Pancreas (tissue), 10 donors: ENCODE results near the gene ADGRA1. TPM values are rescaled to one million over a fixed set of nuclear protein-coding genes. Genes with fewer than 3 reads are reported as not detected.

Source experiments
- ATAC-seq, 4 donors: fragments of 200-7000 bp; cut with Tn5 transposase; one replicate each; pipeline versions ENCODE4 v1.8.0 to v1.9.1; 2020; ENCODE audit warnings: mild to moderate bottlenecking in 4 of 4, moderate library complexity in 4 of 4
- DNase-seq, 6 donors: peaks; one replicate each; pipeline ENCODE4 v3.0.0-alpha.2; 2020
- FAIRE-seq: peaks from 2 replicates; lab custom pipeline; 2012; peaks lifted over from hg19 to GRCh38; lab: Jason Lieb, UNC
- H3K27ac ChIP-seq, 4 donors: fragments of 200-600 bp; sonication (generic); 1 replicate in 3 of 4; 2 replicates in 1 of 4; pipeline versions ENCODE4 v1.5.0 to v1.8.0; 2020
- H3K27me3 ChIP-seq, 4 donors: fragments of 200-600 bp; one replicate each; pipeline ENCODE4 v1.8.0; 2021
- H3K36me3 ChIP-seq, 3 donors: fragments of 200-600 bp; sonication (generic) in 1 of 3; one replicate each; pipeline versions ENCODE4 v1.5.0 to v1.8.0; 2020 to 2021
- H3K4me1 ChIP-seq, 3 donors: fragments of 200-600 bp; one replicate each; pipeline ENCODE4 v1.8.0; 2021
- H3K4me3 ChIP-seq, 4 donors: fragments of 200-600 bp; sonication (generic) in 2 of 4; one replicate each; pipeline versions ENCODE4 v1.5.0 to v1.8.0; 2020 to 2021
- H3K9me3 ChIP-seq, 4 donors: fragments of 200-600 bp; one replicate each; pipeline ENCODE4 v1.8.0; 2021
- WGBS, 2 donors: extraction: QIAGEN DNeasy Blood & Tissue Kit; methylation state at CpG; one replicate each; pipeline ENCODE4 v1.1.7; 2013; 5-methylcytosine and 5-hydroxymethylcytosine counted together
- intact Hi-C, 3 donors: fragments of 100-400 bp; cut with DNase I; formaldehyde crosslinking; loops; one replicate each; pipeline versions ENCODE4 v1.11.1 to v1.14.2; 2022
- polyA plus RNA-seq, 2 donors: library from polyadenylated mRNA; stranded (reverse); fragments of 200-250 nt; gene quantifications; one replicate each; pipeline ENCODE4 v1.2.3, GENCODE V29; 2013
- total RNA-seq, 6 donors: library from RNA; stranded (reverse); fragmentation: NEBNext Ultra II Directional in 4 of 6; extraction: Animal tissue kit (Norgen Biotek cat#: 25700) in 4 of 6; gene quantifications; one replicate each; pipeline versions ENCODE4 v1.2.1 to v1.2.4, GENCODE V29; 2021 to 2023
- TF ChIP-seq, protein P1 (sequence below), 4 donors: fragments of 200-600 bp; sonication (generic) in 3 of 4; IDR thresholded peaks; one replicate each; pipeline versions ENCODE4 v1.5.0 to v1.8.0; 2021; ENCODE audit warnings: antibody characterized with exemption in 4 of 4
- donor health status: healthy with polysubstance abuse.
- donor health status: DM: no; HTN: no; CAD: no; lungs with moderate emphysema.
- donor health status: DM: no; HTN: no; CAD: no.
- donor health status: control.
- donor health status: control.
- donor health status: Bipolar disorder and iron deficiency.
- donor health status: DM: yes; HTN: yes; CAD: no.
- donor health status: DM: no; HTN: no; CAD: no.
- donor health status: DM: no; HTN: no; CAD: no.
- donor health status: DM: yes; HTN: yes; CAD: no.

Gene ADGRA1
- total and polyA plus RNA-seq, 8 donors, result 0.03 to 0.85 (median 0.12) TPM; not detected in 1

DNA sequence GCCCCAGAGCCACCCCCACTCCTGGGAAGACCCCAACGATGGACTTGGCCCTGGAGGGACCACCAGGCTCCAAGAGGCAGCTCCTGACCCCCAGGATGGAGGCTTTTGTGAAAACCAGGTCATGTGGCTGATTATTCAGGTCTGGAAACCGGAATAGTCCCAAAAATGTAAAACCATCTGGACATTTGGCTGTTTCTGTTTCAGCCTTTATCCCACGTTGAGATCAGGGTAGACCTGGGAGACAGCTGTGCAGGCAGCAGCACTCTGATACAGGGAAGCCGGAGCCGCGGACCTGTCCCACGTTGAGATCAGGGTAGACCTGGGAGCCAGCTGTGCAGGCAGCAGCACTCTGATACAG, 7.1 kb upstream of the ADGRA1 start:
- no peak overlapping the region for H3K27ac ChIP-seq
- no peak overlapping the region for H3K4me3 ChIP-seq
- H3K36me3 ChIP-seq, result no peaks in the 10 kb centered on the region
- no peaks in the 10 kb centered on the region for H3K4me1 ChIP-seq
- FAIRE-seq (no peak), DNase-seq (no peak), ATAC-seq (no peak)
- intact Hi-C loops, result no loop called here
- H3K9me3 ChIP-seq, result no peaks in the 10 kb centered on the region
- 63 to 69% methylated on average over 7 of the region's 7 CpGs for WGBS, 2 donors
- peaks cover 0 to 3% (median 0%) of the 10 kb centered on the region in 4 donors for H3K27me3 ChIP-seq
- TF ChIP-seq, protein P1, sequence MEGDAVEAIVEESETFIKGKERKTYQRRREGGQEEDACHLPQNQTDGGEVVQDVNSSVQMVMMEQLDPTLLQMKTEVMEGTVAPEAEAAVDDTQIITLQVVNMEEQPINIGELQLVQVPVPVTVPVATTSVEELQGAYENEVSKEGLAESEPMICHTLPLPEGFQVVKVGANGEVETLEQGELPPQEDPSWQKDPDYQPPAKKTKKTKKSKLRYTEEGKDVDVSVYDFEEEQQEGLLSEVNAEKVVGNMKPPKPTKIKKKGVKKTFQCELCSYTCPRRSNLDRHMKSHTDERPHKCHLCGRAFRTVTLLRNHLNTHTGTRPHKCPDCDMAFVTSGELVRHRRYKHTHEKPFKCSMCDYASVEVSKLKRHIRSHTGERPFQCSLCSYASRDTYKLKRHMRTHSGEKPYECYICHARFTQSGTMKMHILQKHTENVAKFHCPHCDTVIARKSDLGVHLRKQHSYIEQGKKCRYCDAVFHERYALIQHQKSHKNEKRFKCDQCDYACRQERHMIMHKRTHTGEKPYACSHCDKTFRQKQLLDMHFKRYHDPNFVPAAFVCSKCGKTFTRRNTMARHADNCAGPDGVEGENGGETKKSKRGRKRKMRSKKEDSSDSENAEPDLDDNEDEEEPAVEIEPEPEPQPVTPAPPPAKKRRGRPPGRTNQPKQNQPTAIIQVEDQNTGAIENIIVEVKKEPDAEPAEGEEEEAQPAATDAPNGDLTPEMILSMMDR (IDR thresholded peaks at IDR 0.05), result no peak

DNA sequence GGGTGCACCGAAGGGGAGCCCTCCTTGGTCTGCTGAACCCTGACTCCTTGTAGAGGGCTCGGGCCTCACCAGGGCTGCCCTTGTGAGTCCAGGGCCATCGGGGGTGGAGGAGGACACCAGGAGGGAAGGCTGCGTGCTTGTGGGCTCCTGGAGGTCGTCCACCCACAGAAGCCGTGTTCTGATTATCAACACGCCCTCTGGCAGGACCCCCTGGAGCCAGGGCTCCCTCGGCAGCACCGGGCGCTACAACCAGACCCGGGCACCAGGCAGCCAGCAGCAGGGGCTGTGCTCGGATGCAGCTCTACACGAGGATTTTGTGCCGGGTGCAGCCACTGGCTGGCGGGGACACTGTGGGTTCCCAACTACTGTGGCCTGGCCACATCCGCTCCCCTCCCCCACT, 6.1 kb upstream of the ADGRA1 start:
- H3K27ac ChIP-seq, result no peak overlapping the region
- no peak for FAIRE-seq
- intact Hi-C loops, result no loop called here
- H3K4me3 ChIP-seq, result no peak overlapping the region
- no peak for DNase-seq
- 60 to 73% methylated on average over 16 of the region's 16 CpGs for WGBS, 2 donors
- no peaks in the 10 kb centered on the region for H3K9me3 ChIP-seq
- no peaks in the 10 kb centered on the region for H3K4me1 ChIP-seq
- TF ChIP-seq, protein P1 (IDR thresholded peaks at IDR 0.05), result no peak
- H3K36me3 ChIP-seq, result no peaks in the 10 kb centered on the region
- ATAC-seq, result no peak
- peaks cover 0 to 9% (median 0%) of the 10 kb centered on the region in 4 donors for H3K27me3 ChIP-seq

DNA sequence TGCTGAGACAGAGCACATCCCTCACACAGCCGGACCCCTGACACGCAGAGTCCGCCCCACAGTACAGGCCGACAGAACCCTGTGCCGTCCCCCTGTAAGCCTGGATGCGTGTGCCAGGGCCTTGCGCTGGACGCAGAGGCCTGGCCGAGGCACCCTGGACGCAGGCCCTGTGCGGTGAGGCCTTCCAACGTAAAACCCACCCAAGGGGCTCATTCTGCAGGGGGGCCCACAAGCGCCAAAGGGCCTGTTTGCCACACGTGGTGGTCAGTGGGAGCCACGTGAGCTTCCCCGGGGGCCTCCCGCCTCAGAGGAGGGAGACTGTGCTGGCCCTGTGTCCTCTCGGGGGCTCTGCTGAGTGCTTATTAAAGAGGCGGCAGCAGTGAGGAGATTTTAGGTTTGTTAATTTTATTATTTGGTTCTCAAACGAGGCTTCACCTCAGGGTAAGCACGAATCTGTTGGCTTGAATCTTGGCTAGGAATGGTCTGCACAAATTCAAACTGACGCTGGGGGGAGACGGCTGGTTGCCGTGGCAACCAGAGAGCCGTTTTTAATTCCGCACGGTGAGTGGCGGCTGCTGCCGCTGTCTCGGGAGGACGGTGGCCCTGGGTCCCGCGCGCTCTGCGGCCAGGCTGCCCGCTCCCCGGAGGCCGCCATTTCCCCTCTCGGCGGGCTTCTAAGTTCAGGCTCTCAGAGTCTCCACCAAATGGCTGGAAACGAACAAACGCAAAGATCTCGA, 4.9 kb upstream of the ADGRA1 start:
- H3K27me3 ChIP-seq, result peaks cover 0 to 9% (median 0%) of the 10 kb centered on the region in 4 donors
- no peak overlapping the region for H3K4me3 ChIP-seq
- H3K9me3 ChIP-seq, result no peaks in the 10 kb centered on the region
- ATAC-seq, result no peak
- no peak overlapping the region for H3K27ac ChIP-seq
- no peak for FAIRE-seq
- intact Hi-C loops, result no loop called here
- TF ChIP-seq, protein P1 (IDR thresholded peaks at IDR 0.05), result no peak
- DNase-seq, result peak in 1 of 6 donors; percentile 44
- WGBS, 2 donors, result 53 to 60% methylated on average over 43 of the region's 43 CpGs
- H3K36me3 ChIP-seq, result no peaks in the 10 kb centered on the region
- no peaks in the 10 kb centered on the region for H3K4me1 ChIP-seq

DNA sequence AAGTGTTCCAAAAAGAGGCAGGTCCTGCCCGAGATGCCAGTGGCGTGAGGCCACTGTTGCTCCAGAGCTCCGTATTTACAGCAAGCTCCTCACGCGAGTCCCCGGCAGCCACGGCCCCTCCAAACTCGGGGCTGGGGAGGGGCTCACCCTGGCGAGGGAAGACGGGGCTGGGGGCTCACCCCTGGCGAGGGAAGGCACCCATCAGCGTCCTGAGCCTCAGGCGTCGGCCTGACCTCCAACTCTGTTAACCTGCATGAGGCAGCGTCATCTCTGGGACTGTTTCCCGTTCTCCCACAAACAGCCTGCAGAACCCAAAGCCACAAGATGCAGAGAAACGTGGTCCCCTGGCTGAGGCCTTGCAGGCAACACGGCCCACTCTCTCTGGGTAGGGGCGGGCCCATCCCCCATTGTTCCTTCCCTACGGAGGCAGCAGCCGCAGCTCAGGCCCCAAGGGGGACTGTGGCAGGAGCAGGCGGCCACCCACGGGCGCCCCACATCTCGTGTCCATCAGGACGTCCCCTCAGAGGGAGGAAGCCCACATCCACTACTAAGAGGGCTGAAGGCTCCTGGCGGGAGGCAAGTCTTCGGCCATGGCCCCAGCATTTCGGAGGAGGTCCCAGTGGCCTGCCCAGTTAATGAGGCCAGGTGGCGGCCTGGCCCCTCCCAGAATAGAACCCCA, 4.2 kb upstream of the ADGRA1 start:
- Histone ChIP-seq H3K27ac (no peak overlapping the region), H3K4me3 (no peak overlapping the region), H3K36me3 (no peaks in the 10 kb centered on the region), H3K4me1 (no peaks in the 10 kb centered on the region), H3K9me3 (no peaks in the 10 kb centered on the region), H3K27me3 (peaks cover 0 to 9% (median 0%) of the 10 kb centered on the region in 4 donors)
- intact Hi-C loops, result no loop called here
- WGBS, 2 donors, result 50 to 51% methylated on average over 30 of the region's 30 CpGs
- TF ChIP-seq, protein P1 (IDR thresholded peaks at IDR 0.05), result no peak
- FAIRE-seq (no peak), ATAC-seq (no peak), DNase-seq (peak in 1 of 6 donors; percentile 36)

DNA sequence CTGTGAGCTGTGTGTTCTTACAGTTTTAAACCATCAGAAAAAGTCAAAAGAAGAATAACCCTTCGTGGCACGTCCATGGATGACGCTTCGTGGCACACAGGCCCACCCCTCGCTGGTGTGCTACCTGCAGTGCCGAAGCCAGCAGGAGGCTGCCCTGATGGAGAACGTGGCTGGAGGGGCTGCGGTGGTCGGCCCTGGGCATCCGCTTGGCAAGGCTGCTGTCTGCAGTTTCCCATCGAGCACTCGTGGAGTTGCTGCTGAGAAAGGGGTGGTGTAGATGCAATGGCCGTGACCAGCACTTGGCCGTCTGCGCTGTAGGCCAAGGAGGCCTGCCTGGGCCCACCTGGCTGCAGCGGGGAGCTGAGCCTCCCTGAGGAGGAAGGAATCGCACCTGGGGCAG, 3.2 kb upstream of the ADGRA1 start:
- DNase-seq (peak in 1 of 6 donors; percentile 28), ATAC-seq (no peak)
- H3K27me3 ChIP-seq, result peaks cover 0 to 18% (median 0%) of the 10 kb centered on the region in 4 donors

More for the DNA sequence above, 3.2 kb upstream of the ADGRA1 start:
- no peaks in the 10 kb centered on the region for H3K9me3 ChIP-seq
- WGBS, 2 donors, result 59 to 73% methylated on average over 17 of the region's 17 CpGs
- TF ChIP-seq, protein P1 (IDR thresholded peaks at IDR 0.05), result no peak
- intact Hi-C loops, result no loop called here
- FAIRE-seq, result no peak
- H3K4me1 ChIP-seq, result no peaks in the 10 kb centered on the region
- no peak overlapping the region for H3K27ac ChIP-seq
- no peak overlapping the region for H3K4me3 ChIP-seq
- no peaks in the 10 kb centered on the region for H3K36me3 ChIP-seq
